Activated CD8-positive, alpha-beta T cell treated with anti-CD3 and anti-CD28 coated beads for 36 hours (primary cell): ENCODE results near the gene BICD2. TPM values are rescaled to one million over a fixed set of nuclear protein-coding genes. Genes with fewer than 3 reads are reported as not detected.

ENCODE experiments used
- ATAC-seq: fragments of 200-7000 bp; cut with Tn5 transposase; one replicate; pipeline ENCODE4 v1.10.0; 2021; ENCODE audit warnings: mild to moderate bottlenecking, moderate library complexity
- CTCF ChIA-PET: fragments of 350-600 bp; sonication (Branson Sonifier 250); formaldehyde crosslinking; loops from one replicate; lab custom pipeline; 2021; ENCODE audit warnings: antibody characterized with exemption; lab: Charles Lee
- POLR2A ChIA-PET: fragments of 350-600 bp; sonication (Branson Sonifier 250); formaldehyde crosslinking; loops from one replicate; lab custom pipeline; 2021; ENCODE audit warnings: antibody characterized with exemption; lab: Charles Lee
- DNase-seq: peaks from one replicate; pipeline ENCODE4 v3.0.0-alpha.2; 2020
- H3K27ac Mint-ChIP-seq: one replicate; pipeline ENCODE4 v1.8.0; 2021; ENCODE audit warnings: mild to moderate bottlenecking, mixed read lengths
- H3K27me3 Mint-ChIP-seq: one replicate; pipeline ENCODE4 v1.8.0; 2021; ENCODE audit warnings: mixed read lengths
- H3K36me3 Mint-ChIP-seq: one replicate; pipeline ENCODE4 v1.8.0; 2021; ENCODE audit warnings: low read depth, mixed read lengths
- H3K4me1 Mint-ChIP-seq: one replicate; pipeline ENCODE4 v1.8.0; 2021; ENCODE audit warnings: low read depth, mixed read lengths
- H3K4me3 Mint-ChIP-seq: one replicate; pipeline ENCODE4 v1.8.0; 2021; ENCODE audit warnings: mild to moderate bottlenecking, moderate library complexity, mixed read lengths
- H3K9me3 Mint-ChIP-seq: one replicate; pipeline ENCODE4 v1.8.0; 2021; ENCODE audit warnings: mixed read lengths
- intact Hi-C: fragments of 100-400 bp; cut with micrococcal nuclease; formaldehyde crosslinking; loops from one replicate; pipeline ENCODE4 v1.10.0; 2022
- total RNA-seq, 2 experiments: library from RNA; stranded (reverse); gene quantifications; one replicate each; pipeline ENCODE4 v1.2.3, GENCODE V29; 2021
- TF ChIP-seq, protein P1 (sequence below): fragments of 200-600 bp; IDR thresholded peaks from one replicate; pipeline ENCODE4 v1.8.0; 2022; ENCODE audit warnings: antibody characterized with exemption, mild to moderate bottlenecking

Gene BICD2
- total RNA-seq, 2 experiments from 2014 or later, result 14.2 to 16.8 TPM

GRCh38 chr9:92709954-92710353 is 54.7 kb downstream of the BICD2 start:
- Mint-ChIP-seq H3K27ac (no peak overlapping the region), H3K4me1 (peaks cover 35% of the 10 kb centered on the region), H3K9me3 (no peaks in the 10 kb centered on the region), H3K36me3 (peaks cover 22% of the 10 kb centered on the region), H3K4me3 (no peak overlapping the region), H3K27me3 (no peaks in the 10 kb centered on the region)
- POLR2A ChIA-PET, result no interaction called here
- intact Hi-C loops, result no loop called here
- TF ChIP-seq, protein P1, sequence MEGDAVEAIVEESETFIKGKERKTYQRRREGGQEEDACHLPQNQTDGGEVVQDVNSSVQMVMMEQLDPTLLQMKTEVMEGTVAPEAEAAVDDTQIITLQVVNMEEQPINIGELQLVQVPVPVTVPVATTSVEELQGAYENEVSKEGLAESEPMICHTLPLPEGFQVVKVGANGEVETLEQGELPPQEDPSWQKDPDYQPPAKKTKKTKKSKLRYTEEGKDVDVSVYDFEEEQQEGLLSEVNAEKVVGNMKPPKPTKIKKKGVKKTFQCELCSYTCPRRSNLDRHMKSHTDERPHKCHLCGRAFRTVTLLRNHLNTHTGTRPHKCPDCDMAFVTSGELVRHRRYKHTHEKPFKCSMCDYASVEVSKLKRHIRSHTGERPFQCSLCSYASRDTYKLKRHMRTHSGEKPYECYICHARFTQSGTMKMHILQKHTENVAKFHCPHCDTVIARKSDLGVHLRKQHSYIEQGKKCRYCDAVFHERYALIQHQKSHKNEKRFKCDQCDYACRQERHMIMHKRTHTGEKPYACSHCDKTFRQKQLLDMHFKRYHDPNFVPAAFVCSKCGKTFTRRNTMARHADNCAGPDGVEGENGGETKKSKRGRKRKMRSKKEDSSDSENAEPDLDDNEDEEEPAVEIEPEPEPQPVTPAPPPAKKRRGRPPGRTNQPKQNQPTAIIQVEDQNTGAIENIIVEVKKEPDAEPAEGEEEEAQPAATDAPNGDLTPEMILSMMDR, result no peak
- no peak for DNase-seq
- CTCF ChIA-PET, result interaction anchor here (0.7 kb wide), 1 partner anchor 128 kb away, joined by 3 read pairs; no protein-coding TSS in a partner anchor
- ATAC-seq, result no peak

GRCh38 chr9:92709240-92709639 is 55.4 kb downstream of the BICD2 start:
- H3K9me3 Mint-ChIP-seq, result no peaks in the 10 kb centered on the region
- H3K4me1 Mint-ChIP-seq, result peaks cover 35% of the 10 kb centered on the region
- TF ChIP-seq, protein P1, result no peak
- peaks cover 23% of the 10 kb centered on the region for H3K36me3 Mint-ChIP-seq
- DNase-seq (no peak), ATAC-seq (no peak)
- no peak overlapping the region for H3K4me3 Mint-ChIP-seq
- POLR2A ChIA-PET, result no interaction called here
- no peak overlapping the region for H3K27ac Mint-ChIP-seq
- CTCF ChIA-PET, result interaction anchor here (0.7 kb wide), 1 partner anchor 128 kb away, joined by 3 read pairs; no protein-coding TSS in a partner anchor
- no peaks in the 10 kb centered on the region for H3K27me3 Mint-ChIP-seq
- intact Hi-C loops, result no loop called here

GRCh38 chr9:92707530-92707929 is 57.1 kb downstream of the BICD2 start:
- Mint-ChIP-seq H3K27me3 (no peaks in the 10 kb centered on the region), H3K9me3 (no peaks in the 10 kb centered on the region), H3K27ac (no peak overlapping the region), H3K4me3 (no peak overlapping the region), H3K36me3 (peaks cover 17% of the 10 kb centered on the region), H3K4me1 (peaks cover 27% of the 10 kb centered on the region)
- ATAC-seq, result no peak
- intact Hi-C loops, result no loop called here
- ChIA-PET POLR2A (no interaction called here), CTCF (interaction anchor here (1.0 to 1.8 kb wide), 5 partner anchors 9 to 570 kb away, joined by 4 to 14 read pairs (median 6); partner anchors contain the start of gene IPPK)
- no peak for DNase-seq
- TF ChIP-seq, protein P1, result no peak

DNA sequence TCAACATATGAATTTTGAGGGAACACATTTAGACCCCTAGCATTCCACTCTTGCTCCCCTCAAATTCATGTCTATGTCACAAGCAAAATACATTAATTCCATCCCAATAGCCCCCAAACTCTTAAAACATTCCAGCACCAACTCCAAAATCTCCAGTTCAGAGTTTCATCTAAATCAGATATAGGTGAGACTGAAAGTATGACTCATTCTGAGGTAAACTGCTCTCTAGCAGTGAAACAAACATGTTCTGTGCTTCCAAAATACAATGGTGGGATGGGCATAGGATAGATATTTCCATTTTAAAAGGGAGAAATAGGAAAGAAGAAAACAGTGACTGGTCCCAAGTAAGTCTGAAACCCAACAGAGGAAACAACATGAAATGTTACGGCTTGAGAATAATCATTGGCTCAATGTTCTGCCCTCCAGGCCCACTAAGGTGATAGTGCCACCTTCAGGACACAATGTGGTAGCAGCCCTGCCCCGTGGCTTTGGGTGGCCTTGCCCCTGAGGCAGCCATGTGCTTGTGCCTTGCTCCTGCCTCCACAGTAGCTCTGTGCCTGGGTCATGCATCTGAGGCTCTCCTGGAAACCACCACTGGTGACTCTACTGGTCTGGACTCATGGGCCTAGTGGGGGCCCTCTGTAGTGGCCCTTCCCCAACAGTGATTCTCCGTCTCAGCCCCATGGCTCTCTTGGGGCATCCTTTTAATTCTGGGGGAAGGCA is 58.3 kb downstream of the BICD2 start:
- Mint-ChIP-seq H3K36me3 (peaks cover 10% of the 10 kb centered on the region), H3K9me3 (no peaks in the 10 kb centered on the region), H3K4me1 (peaks cover 17% of the 10 kb centered on the region), H3K27me3 (no peaks in the 10 kb centered on the region), H3K27ac (peak overlapping the region; percentile 12), H3K4me3 (no peak overlapping the region)
- ATAC-seq (peak; percentile 96), DNase-seq (peak; percentile 75)
- TF ChIP-seq, protein P1, result peak; percentile 73
- intact Hi-C loops, result no loop called here
- CTCF ChIA-PET, result interaction anchor here (0.7 to 1.8 kb wide), 7 partner anchors 8 to 105 kb away, joined by 3 to 14 read pairs (median 4); partner anchors contain the start of gene IPPK
- POLR2A ChIA-PET, result no interaction called here

DNA sequence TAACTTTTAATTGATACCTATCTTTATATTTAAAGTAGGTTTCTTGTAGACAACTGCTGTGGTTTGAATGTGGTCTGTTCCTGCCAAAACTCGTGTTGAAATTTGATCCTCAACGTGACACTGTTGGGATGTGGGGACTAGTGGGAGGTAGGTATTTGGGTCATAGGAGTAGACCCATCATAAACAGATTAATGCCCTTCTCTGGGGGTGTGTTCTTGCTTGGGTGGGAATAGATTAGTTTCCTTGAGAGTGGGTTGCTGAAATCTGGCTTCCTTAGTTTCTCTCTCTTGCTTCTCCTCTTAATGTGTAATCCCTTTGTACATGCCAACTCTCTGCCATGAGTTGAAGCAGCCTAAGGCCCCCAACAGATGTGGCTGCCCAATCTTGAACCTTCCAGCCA is 60.1 kb downstream of the BICD2 start:
- H3K27me3 Mint-ChIP-seq, result no peaks in the 10 kb centered on the region
- ATAC-seq (no peak), DNase-seq (no peak)
- H3K4me1 Mint-ChIP-seq, result peaks cover 14% of the 10 kb centered on the region
- TF ChIP-seq, protein P1, result no peak
- peaks cover 7% of the 10 kb centered on the region for H3K36me3 Mint-ChIP-seq
- no peak overlapping the region for H3K27ac Mint-ChIP-seq
- no peaks in the 10 kb centered on the region for H3K9me3 Mint-ChIP-seq
- ChIA-PET POLR2A (no interaction called here), CTCF (interaction anchor here (0.9 kb wide), 1 partner anchor 87 kb away, joined by 5 read pairs; no protein-coding TSS in a partner anchor)
- H3K4me3 Mint-ChIP-seq, result no peak overlapping the region
- intact Hi-C loops, result no loop called here
